ENCODE data around the gene CNKSR1.

DNA sequence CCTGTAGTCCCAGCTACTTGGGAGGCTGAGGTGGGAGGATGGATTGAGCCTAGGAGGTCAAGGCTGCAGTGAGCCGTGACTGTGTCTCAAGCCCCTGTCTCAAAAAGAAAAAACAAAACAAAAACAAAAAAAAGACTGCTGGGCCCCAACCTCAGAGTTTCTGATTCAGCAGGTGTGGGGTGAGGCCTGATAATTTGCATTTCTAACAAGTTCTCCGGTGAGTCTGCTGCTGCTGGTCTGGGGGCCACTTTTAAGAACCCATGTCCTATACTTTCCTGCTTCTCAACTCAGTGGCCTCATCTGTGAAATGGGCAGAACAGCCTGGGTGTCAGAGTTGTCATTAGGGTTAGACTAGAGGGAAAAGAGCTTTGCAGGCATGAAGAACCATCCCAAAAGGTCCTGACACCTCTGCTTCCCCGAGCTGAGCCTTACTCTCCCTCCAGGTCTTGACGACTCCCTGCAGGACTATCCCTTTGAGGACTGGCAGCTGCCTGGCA, 2.8 kb downstream of the CNKSR1 start:
- TF ChIP-seq, protein P1, sequence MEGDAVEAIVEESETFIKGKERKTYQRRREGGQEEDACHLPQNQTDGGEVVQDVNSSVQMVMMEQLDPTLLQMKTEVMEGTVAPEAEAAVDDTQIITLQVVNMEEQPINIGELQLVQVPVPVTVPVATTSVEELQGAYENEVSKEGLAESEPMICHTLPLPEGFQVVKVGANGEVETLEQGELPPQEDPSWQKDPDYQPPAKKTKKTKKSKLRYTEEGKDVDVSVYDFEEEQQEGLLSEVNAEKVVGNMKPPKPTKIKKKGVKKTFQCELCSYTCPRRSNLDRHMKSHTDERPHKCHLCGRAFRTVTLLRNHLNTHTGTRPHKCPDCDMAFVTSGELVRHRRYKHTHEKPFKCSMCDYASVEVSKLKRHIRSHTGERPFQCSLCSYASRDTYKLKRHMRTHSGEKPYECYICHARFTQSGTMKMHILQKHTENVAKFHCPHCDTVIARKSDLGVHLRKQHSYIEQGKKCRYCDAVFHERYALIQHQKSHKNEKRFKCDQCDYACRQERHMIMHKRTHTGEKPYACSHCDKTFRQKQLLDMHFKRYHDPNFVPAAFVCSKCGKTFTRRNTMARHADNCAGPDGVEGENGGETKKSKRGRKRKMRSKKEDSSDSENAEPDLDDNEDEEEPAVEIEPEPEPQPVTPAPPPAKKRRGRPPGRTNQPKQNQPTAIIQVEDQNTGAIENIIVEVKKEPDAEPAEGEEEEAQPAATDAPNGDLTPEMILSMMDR (IDR thresholded peaks at IDR 0.05 in 8 of 11, conservative IDR thresholded peaks at IDR 0.05 in 3 of 11), result no peak
- no peak for TF ChIP-seq POLR2A (IDR thresholded peaks at IDR 0.05)
- no peak for TF ChIP-seq POLR2AphosphoS5 (IDR thresholded peaks at IDR 0.05)
